IMR-90 (cell line): ENCODE data around the gene HKDC1. TPM values are rescaled to one million over a fixed set of nuclear protein-coding genes. Genes with fewer than 3 reads are reported as not detected.
A peak's percentile ranks its signal among the peaks of the same experiment; 100 is the strongest.

ENCODE experiments used
- ATAC-seq: fragments of 200-7000 bp; cut with Tn5 transposase; 2 replicates; pipeline ENCODE4 v1.9.1; 2020; ENCODE audit warnings: low read depth, mild to moderate bottlenecking, moderate library complexity
- BruUV-seq: library from RNA; stranded (reverse); fragments of 400-500 nt; replicated peaks from 2 replicates; lab custom pipeline; 2021; lab: Mats Ljungman, UMichigan
- CTCF ChIA-PET: fragments of 300-600 bp; formaldehyde crosslinking; extraction: SDS; loops from one replicate; lab custom pipeline; 2021; ENCODE audit warnings: antibody characterized with exemption; lab: Yijun Ruan, JAX
- POLR2A ChIA-PET: fragments of 300-600 bp; sonication (Branson Sonifier 250); formaldehyde crosslinking; loops from one replicate; lab custom pipeline; 2022; ENCODE audit warnings: antibody characterized with exemption; ENCODE audit not compliant: unreplicated experiment; lab: Charles Lee
- DNase-seq: peaks from one replicate; pipeline ENCODE4 v3.0.0; 2013
- H2AFZ ChIP-seq: replicated peaks from 2 replicates; pipeline ENCODE3; 2013; ENCODE audit warnings: low read length, mild to moderate bottlenecking; ENCODE audit not compliant: poor library complexity
- H2AK5ac ChIP-seq: 2 replicates; pipeline ENCODE4 v1.6.1; 2013; ENCODE audit warnings: low read depth, low read length, inconsistent platforms
- H2AK9ac ChIP-seq: replicated peaks from 2 replicates; pipeline ENCODE3; 2013; ENCODE audit warnings: mild to moderate bottlenecking, low read depth, low read length, moderate library complexity; ENCODE audit not compliant: poor library complexity
- H2BK120ac ChIP-seq: 2 replicates; pipeline ENCODE4 v1.6.1; 2013; ENCODE audit warnings: low read depth, low read length, inconsistent platforms
- H2BK15ac ChIP-seq: 3 replicates; pipeline ENCODE4 v1.6.1; 2013; ENCODE audit warnings: low read depth, low read length, inconsistent platforms
- H2BK20ac ChIP-seq: 2 replicates; pipeline ENCODE4 v1.6.1; 2013; ENCODE audit warnings: low read depth, mild to moderate bottlenecking, inconsistent platforms, low read length, moderate library complexity
- H2BK5ac ChIP-seq: 2 replicates; pipeline ENCODE4 v1.6.1; 2013; ENCODE audit warnings: mild to moderate bottlenecking, low read depth, low read length, inconsistent platforms; ENCODE audit not compliant: poor library complexity, severe bottlenecking
- H3K14ac ChIP-seq: replicated peaks from 2 replicates; pipeline ENCODE4 v1.6.1; 2013; ENCODE audit warnings: low read depth, low read length, inconsistent platforms
- H3K18ac ChIP-seq: 2 replicates; pipeline ENCODE4 v1.6.1; 2013; ENCODE audit warnings: low read depth, low read length, control low read depth
- H3K23ac ChIP-seq: 2 replicates; pipeline ENCODE4 v1.6.1; 2013; ENCODE audit warnings: low read depth, low read length, inconsistent platforms
- H3K27ac ChIP-seq: 2 replicates; pipeline ENCODE4 v1.5.1; 2013; ENCODE audit warnings: mild to moderate bottlenecking, control low read depth, low read length; ENCODE audit not compliant: insufficient read depth
- H3K27me3 ChIP-seq: 2 replicates; pipeline ENCODE4 v1.6.1; 2013; ENCODE audit warnings: low read length; ENCODE audit not compliant: control insufficient read depth, insufficient read depth
- H3K36me3 ChIP-seq: 2 replicates; pipeline ENCODE4 v1.6.1; 2013; ENCODE audit warnings: low read length, mixed read lengths; ENCODE audit not compliant: control insufficient read depth, insufficient read depth
- H3K4ac ChIP-seq: 2 replicates; pipeline ENCODE4 v1.6.1; 2013; ENCODE audit warnings: low read depth, low read length, inconsistent platforms
- H3K4me1 ChIP-seq: 2 replicates; pipeline ENCODE4 v1.6.1; 2013; ENCODE audit warnings: low read length, mixed read lengths; ENCODE audit not compliant: control insufficient read depth, insufficient read depth
- H3K4me2 ChIP-seq: 2 replicates; pipeline ENCODE4 v1.6.1; 2013; ENCODE audit warnings: low read depth, mild to moderate bottlenecking, control low read depth, low read length, moderate library complexity
- H3K4me3 ChIP-seq: 2 replicates; pipeline ENCODE4 v1.5.1; 2013; ENCODE audit warnings: low read depth, mild to moderate bottlenecking, control low read depth, low read length, moderate library complexity; ENCODE audit not compliant: insufficient read depth
- H3K56ac ChIP-seq: 2 replicates; pipeline ENCODE4 v1.6.1; 2013; ENCODE audit warnings: low read length, inconsistent platforms; ENCODE audit not compliant: insufficient read depth; ENCODE audit errors: extremely low read depth
- H3K79me1 ChIP-seq, 2 experiments: 2 replicates each; pipeline ENCODE4 v1.6.1; 2013; ENCODE audit warnings: low read length in 2 of 2, inconsistent platforms in 1 of 2, low read depth in 1 of 2
- H3K9ac ChIP-seq: 2 replicates; pipeline ENCODE4 v1.6.1; 2013; ENCODE audit warnings: low read depth, low read length, control low read depth
- H3K9me1 ChIP-seq: 2 replicates; pipeline ENCODE4 v1.6.1; 2013; ENCODE audit warnings: low read length, inconsistent platforms; ENCODE audit not compliant: insufficient read depth
- H3K9me3 ChIP-seq: 2 replicates; pipeline ENCODE4 v1.6.1; 2013; ENCODE audit warnings: low read length; ENCODE audit not compliant: control insufficient read depth, insufficient read depth
- H4K20me1 ChIP-seq: 2 replicates; pipeline ENCODE4 v1.6.1; 2013; ENCODE audit warnings: low read length, inconsistent platforms; ENCODE audit not compliant: insufficient read depth
- H4K5ac ChIP-seq: 2 replicates; pipeline ENCODE4 v1.6.1; 2013; ENCODE audit warnings: mild to moderate bottlenecking, low read depth, low read length, control low read depth
- H4K8ac ChIP-seq, 2 experiments: 2 replicates each; pipeline ENCODE4 v1.6.1; 2013; ENCODE audit warnings: low read depth in 2 of 2, low read length in 2 of 2, control low read depth in 1 of 2, inconsistent platforms in 1 of 2
- H4K91ac ChIP-seq: 2 replicates; pipeline ENCODE4 v1.6.1; 2013; ENCODE audit warnings: low read depth, low read length, inconsistent platforms; ENCODE audit not compliant: insufficient read depth
- CEBPB ChIP-seq: IDR thresholded peaks from 2 replicates; pipeline ENCODE4 v1.6.1; 2012; ENCODE audit warnings: low read depth, low read length, improper control_type of control experiment
- WGBS, 2 experiments: methylation state at CpG; one replicate each; pipeline versions ENCODE4 v1.1.5 to v1.1.7; 2013; ENCODE audit warnings: missing lambda C conversion rate in 2 of 2; ENCODE audit not compliant: insufficient read length in 1 of 2; ENCODE audit errors: extremely low coverage in 2 of 2; 5-methylcytosine and 5-hydroxymethylcytosine counted together
- dilution Hi-C: fragments of 300-500 bp; cut with HindIII; formaldehyde crosslinking; loops from one replicate; pipeline ENCODE4 v1.14.3; 2018; ENCODE audit warnings: low sequenced_read_pairs; ENCODE audit not compliant: unreplicated experiment
- in situ Hi-C: fragments of 300-500 bp; cut with MboI; formaldehyde crosslinking; loops from 3 replicates; pipeline ENCODE4 v1.14.3; 2019; ENCODE audit warnings: low sequenced_read_pairs, inconsistent platforms, mixed read lengths
- intact Hi-C: fragments of 100-400 bp; cut with micrococcal nuclease; formaldehyde crosslinking; loops from 2 replicates; pipeline ENCODE4 v1.10.0; 2022
- polyA plus RNA-seq, 3 experiments: library from polyadenylated mRNA; depleted of rRNA; stranded (reverse); fragments of >200 nt; gene quantifications; 2 replicates each; pipeline ENCODE4 v1.2.3, GENCODE V29; 2012; ENCODE audit warnings: low replicate concordance in 1 of 3
- total RNA-seq: library from RNA; depleted of rRNA; stranded (reverse); fragments of >200 nt; gene quantifications from 2 replicates; pipeline ENCODE4 v1.2.3, GENCODE V29; 2012
- TF ChIP-seq, protein P1 (sequence below): conservative IDR thresholded peaks from 2 replicates; pipeline ENCODE4 v1.5.1; 2012; ENCODE audit warnings: mild to moderate bottlenecking, low read depth, low read length, improper control_type of control experiment

HKDC1 gene
- total and polyA plus RNA-seq, 2 of the 4 experiments (the other 2 are of a cell fraction): under 0.01 to 0.03 TPM

DNA sequence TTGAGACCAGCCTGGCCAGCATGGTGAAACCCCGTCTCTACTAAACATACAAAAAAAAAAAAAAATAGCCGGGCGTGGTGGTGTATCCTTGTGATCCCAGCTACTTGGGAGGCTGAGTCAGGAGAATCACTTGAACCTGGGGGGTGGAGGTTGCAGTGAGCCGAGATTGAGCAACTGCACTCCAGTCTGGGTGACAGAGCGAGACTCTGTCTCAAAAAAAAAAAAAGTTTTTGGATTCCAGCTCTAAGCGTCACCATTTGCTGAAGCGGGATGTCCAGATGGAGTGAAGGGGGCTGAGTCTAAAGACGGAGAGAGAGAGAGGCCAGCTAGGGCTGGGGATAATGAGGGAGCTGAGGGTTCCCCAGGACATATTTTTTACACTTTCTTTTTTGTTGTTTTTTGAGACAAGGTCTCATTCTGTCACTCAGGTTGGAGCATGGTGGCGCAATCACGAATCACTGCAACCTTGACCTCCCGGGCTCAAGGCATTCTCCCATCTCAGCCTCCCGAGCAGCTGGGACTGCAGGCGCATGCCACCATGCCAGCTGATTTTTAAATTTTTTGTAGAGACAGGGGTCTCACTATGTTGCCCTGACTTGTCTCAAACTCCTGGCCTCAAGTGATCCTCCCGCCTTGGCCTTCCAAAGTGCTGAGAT lies 48.8 kb downstream of the HKDC1 start:
- H3K14ac ChIP-seq: no peak overlapping the region
- peaks cover 2% of the 10 kb centered on the region; the same call in 1 of the 2 replicates for H3K9me3 ChIP-seq
- ATAC-seq: no peak
- no peak overlapping the region for H2BK20ac ChIP-seq
- H3K56ac ChIP-seq: no peak overlapping the region
- no peak overlapping the region for H4K5ac ChIP-seq
- dilution Hi-C loops (no loop called here), intact Hi-C loops (loop anchor here (1.0 to 5.0 kb wide), 2 partner anchors 14 to 38 kb away; no protein-coding TSS in a partner anchor), in situ Hi-C loops (no loop called here)
- no peak overlapping the region for H4K91ac ChIP-seq
- no peaks in the 10 kb centered on the region for H3K4me1 ChIP-seq
- BruUV-seq: no TSS peak
- H3K4me3 ChIP-seq: no peak overlapping the region
- no peak overlapping the region for H2AFZ ChIP-seq
- no peaks in the 10 kb centered on the region for H3K9me1 ChIP-seq
- DNase-seq: no peak
- H2AK5ac ChIP-seq: no peak overlapping the region
- H2AK9ac ChIP-seq: no peak overlapping the region
- H3K4ac ChIP-seq: no peak overlapping the region
- no peaks in the 10 kb centered on the region for H3K79me1 ChIP-seq
- ChIA-PET CTCF (interaction anchor here (0.6 kb wide), 1 partner anchor 42 kb away, joined by 3 read pairs; no protein-coding TSS in a partner anchor), POLR2A (no interaction called here)
- no peak overlapping the region for H3K4me2 ChIP-seq
- no peaks in the 10 kb centered on the region for H3K36me3 ChIP-seq
- no peak overlapping the region for H2BK5ac ChIP-seq
- no peak overlapping the region for H3K9ac ChIP-seq
- TF ChIP-seq CEBPB: peak; percentile 47
- TF ChIP-seq, protein P1, sequence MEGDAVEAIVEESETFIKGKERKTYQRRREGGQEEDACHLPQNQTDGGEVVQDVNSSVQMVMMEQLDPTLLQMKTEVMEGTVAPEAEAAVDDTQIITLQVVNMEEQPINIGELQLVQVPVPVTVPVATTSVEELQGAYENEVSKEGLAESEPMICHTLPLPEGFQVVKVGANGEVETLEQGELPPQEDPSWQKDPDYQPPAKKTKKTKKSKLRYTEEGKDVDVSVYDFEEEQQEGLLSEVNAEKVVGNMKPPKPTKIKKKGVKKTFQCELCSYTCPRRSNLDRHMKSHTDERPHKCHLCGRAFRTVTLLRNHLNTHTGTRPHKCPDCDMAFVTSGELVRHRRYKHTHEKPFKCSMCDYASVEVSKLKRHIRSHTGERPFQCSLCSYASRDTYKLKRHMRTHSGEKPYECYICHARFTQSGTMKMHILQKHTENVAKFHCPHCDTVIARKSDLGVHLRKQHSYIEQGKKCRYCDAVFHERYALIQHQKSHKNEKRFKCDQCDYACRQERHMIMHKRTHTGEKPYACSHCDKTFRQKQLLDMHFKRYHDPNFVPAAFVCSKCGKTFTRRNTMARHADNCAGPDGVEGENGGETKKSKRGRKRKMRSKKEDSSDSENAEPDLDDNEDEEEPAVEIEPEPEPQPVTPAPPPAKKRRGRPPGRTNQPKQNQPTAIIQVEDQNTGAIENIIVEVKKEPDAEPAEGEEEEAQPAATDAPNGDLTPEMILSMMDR: no peak
- no peak overlapping the region for H2BK15ac ChIP-seq
- WGBS, 2 experiments: 95% methylated on average over 5 of the region's 14 CpGs; no CpG with 5 or more reads in 1 of the 2 experiments
- H3K27ac ChIP-seq: no peak overlapping the region
- no peaks in the 10 kb centered on the region for H4K20me1 ChIP-seq
- H3K23ac ChIP-seq: no peak overlapping the region
- H3K27me3 ChIP-seq: peaks cover 36% of the 10 kb centered on the region
- no peak overlapping the region for H2BK120ac ChIP-seq
- no peak overlapping the region for H4K8ac ChIP-seq
- H3K18ac ChIP-seq: no peak overlapping the region
